OCI-LY1 (cell line): ENCODE measurements around the gene FEV.

Experiments used
- EZH2 ChIP-seq: fragments of 200-600 bp; sonication (generic), shearing (Covaris generic); IDR thresholded peaks from 2 replicates; pipeline ENCODE4 v1.8.0; 2017; ENCODE audit warnings: borderline replicate concordance, mixed run types, mild to moderate bottlenecking, antibody characterized with exemption, low read length, moderate library complexity, mixed read lengths
- TF ChIP-seq, protein P1 (sequence below): fragments of 200-600 bp; sonication (generic), shearing (Covaris generic); IDR thresholded peaks from 2 replicates; pipeline ENCODE4 v1.5.1; 2017; ENCODE audit warnings: mild to moderate bottlenecking, antibody characterized with exemption, low read length, moderate library complexity, mixed read lengths

DNA sequence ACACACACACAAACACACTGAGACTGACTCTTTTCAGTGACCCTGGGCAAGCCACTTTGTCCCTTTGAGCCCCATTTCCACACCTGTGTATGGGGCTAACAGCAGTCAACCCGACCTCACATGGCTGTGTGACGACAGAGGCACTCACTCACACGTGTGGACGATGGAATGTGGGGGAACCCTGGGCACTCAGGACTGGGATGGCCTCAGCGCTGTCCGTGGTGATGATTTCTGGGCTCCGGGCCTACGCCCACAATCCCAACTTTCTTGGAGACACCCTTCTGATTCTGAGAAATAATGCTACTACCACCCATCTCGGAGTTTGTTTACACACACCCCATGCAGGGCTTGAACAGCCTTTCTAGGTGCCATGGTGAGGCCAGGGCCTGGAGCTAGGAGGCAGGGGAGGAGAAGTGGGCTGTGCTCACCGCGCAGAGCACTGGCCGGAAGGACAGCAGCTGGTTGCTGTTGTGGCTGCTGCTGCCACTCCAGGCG, 6.7 kb upstream of the FEV start:
- no peak for TF ChIP-seq EZH2
- TF ChIP-seq, protein P1, sequence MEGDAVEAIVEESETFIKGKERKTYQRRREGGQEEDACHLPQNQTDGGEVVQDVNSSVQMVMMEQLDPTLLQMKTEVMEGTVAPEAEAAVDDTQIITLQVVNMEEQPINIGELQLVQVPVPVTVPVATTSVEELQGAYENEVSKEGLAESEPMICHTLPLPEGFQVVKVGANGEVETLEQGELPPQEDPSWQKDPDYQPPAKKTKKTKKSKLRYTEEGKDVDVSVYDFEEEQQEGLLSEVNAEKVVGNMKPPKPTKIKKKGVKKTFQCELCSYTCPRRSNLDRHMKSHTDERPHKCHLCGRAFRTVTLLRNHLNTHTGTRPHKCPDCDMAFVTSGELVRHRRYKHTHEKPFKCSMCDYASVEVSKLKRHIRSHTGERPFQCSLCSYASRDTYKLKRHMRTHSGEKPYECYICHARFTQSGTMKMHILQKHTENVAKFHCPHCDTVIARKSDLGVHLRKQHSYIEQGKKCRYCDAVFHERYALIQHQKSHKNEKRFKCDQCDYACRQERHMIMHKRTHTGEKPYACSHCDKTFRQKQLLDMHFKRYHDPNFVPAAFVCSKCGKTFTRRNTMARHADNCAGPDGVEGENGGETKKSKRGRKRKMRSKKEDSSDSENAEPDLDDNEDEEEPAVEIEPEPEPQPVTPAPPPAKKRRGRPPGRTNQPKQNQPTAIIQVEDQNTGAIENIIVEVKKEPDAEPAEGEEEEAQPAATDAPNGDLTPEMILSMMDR: no peak
